WERI-Rb-1 (cell line): ENCODE data around the gene ETS2.

Source experiments
- DNase-seq: peaks from one replicate; pipeline ENCODE4 v3.0.0-alpha.2; 2020
- H3K27ac ChIP-seq: fragments of 250-450 bp; sonication (Bioruptor Pico); 2 replicates; pipeline ENCODE4 v1.5.1; 2020; ENCODE audit warnings: mild to moderate bottlenecking, moderate library complexity
- H3K27me3 ChIP-seq: fragments of 250-450 bp; sonication (Bioruptor Pico); 2 replicates; pipeline ENCODE4 v1.5.1; 2021; ENCODE audit warnings: mild to moderate bottlenecking, low read depth, moderate library complexity; ENCODE audit not compliant: insufficient read depth, severe bottlenecking
- H3K36me3 ChIP-seq: fragments of 250-450 bp; sonication (Bioruptor Pico); 2 replicates; pipeline ENCODE4 v1.5.1; 2020; ENCODE audit warnings: mild to moderate bottlenecking, moderate library complexity
- H3K4me3 ChIP-seq: 2 replicates; pipeline ENCODE4 v1.5.1; 2011; ENCODE audit warnings: low read depth, mild to moderate bottlenecking, control low read depth, low read length
- H3K9me3 ChIP-seq: fragments of 250-450 bp; sonication (Bioruptor Pico); 2 replicates; pipeline ENCODE4 v1.5.1; 2021; ENCODE audit warnings: mild to moderate bottlenecking, moderate library complexity; ENCODE audit not compliant: severe bottlenecking
- CTCF ChIP-seq: IDR thresholded peaks from 2 replicates; pipeline ENCODE4 v1.5.1; 2011; ENCODE audit warnings: low read depth, mild to moderate bottlenecking, control low read depth, inconsistent platforms, low read length

ETS2 gene

GRCh38 chr21:38774152-38774551, 31.6 kb upstream of the ETS2 start:
- no peak for DNase-seq
- no peaks in the 10 kb centered on the region for H3K27me3 ChIP-seq
- H3K36me3 ChIP-seq, result no peaks in the 10 kb centered on the region
- no peak overlapping the region for H3K4me3 ChIP-seq
- peaks cover 5% of the 10 kb centered on the region for H3K9me3 ChIP-seq
- no peak for TF ChIP-seq CTCF
- H3K27ac ChIP-seq, result no peak overlapping the region

GRCh38 chr21:38774586-38775285, 31.0 kb upstream of the ETS2 start:
- Histone ChIP-seq H3K27ac (no peak overlapping the region), H3K36me3 (no peaks in the 10 kb centered on the region), H3K27me3 (no peaks in the 10 kb centered on the region), H3K4me3 (no peak overlapping the region), H3K9me3 (peaks cover 5% of the 10 kb centered on the region)
- TF ChIP-seq CTCF, result no peak
- DNase-seq, result no peak

GRCh38 chr21:38775733-38776132, 30.0 kb upstream of the ETS2 start:
- no peak overlapping the region for H3K27ac ChIP-seq
- DNase-seq, result no peak
- no peaks in the 10 kb centered on the region for H3K27me3 ChIP-seq
- no peak for TF ChIP-seq CTCF
- H3K36me3 ChIP-seq, result no peaks in the 10 kb centered on the region
- H3K9me3 ChIP-seq, result peaks cover 5% of the 10 kb centered on the region
- no peak overlapping the region for H3K4me3 ChIP-seq

GRCh38 chr21:38777015-38777414, 28.7 kb upstream of the ETS2 start:
- no peak for TF ChIP-seq CTCF
- DNase-seq, result no peak
- no peaks in the 10 kb centered on the region for H3K36me3 ChIP-seq
- no peak overlapping the region for H3K4me3 ChIP-seq
- no peaks in the 10 kb centered on the region for H3K27me3 ChIP-seq
- no peak overlapping the region for H3K27ac ChIP-seq
- peaks cover 7% of the 10 kb centered on the region for H3K9me3 ChIP-seq

- DNase-seq, result no peak
- no peak overlapping the region for H3K27ac ChIP-seq
- no peaks in the 10 kb centered on the region for H3K27me3 ChIP-seq
- no peaks in the 10 kb centered on the region for H3K36me3 ChIP-seq
- no peak overlapping the region for H3K4me3 ChIP-seq
- TF ChIP-seq CTCF, result no peak
- H3K9me3 ChIP-seq, result peaks cover 9% of the 10 kb centered on the region
These were observed 28.2 kb upstream of the ETS2 start for GRCh38 chr21:38777531-38777930.

- H3K27me3 ChIP-seq, result no peaks in the 10 kb centered on the region
- no peak for TF ChIP-seq CTCF
- H3K9me3 ChIP-seq, result peaks cover 13% of the 10 kb centered on the region
- DNase-seq, result no peak
- H3K4me3 ChIP-seq, result no peak overlapping the region
- H3K36me3 ChIP-seq, result no peaks in the 10 kb centered on the region
- no peak overlapping the region for H3K27ac ChIP-seq
These were observed 24.9 kb upstream of the ETS2 start for GRCh38 chr21:38780879-38781278.
